GM23248 (cell line): ENCODE measurements around the gene KIF23.

Experiments
- EZH2 ChIP-seq: fragments of 200-600 bp; sonication (generic); IDR thresholded peaks from 2 replicates; pipeline ENCODE4 v1.6.1; 2018; ENCODE audit warnings: antibody characterized with exemption, mild to moderate bottlenecking; ENCODE audit not compliant: insufficient read depth, poor library complexity, severe bottlenecking
- EZH2phosphoT487 ChIP-seq: fragments of 200-600 bp; sonication (generic); IDR thresholded peaks from 2 replicates; pipeline ENCODE4 v1.6.1; 2018; ENCODE audit warnings: antibody characterized with exemption, moderate library complexity, mild to moderate bottlenecking, low read depth; ENCODE audit not compliant: insufficient read depth

GRCh38 chr15:69446953-69447352 is 32.8 kb downstream of the KIF23 start:
- TF ChIP-seq EZH2 (no peak), EZH2phosphoT487 (no peak)
